D721Med (cell line): ENCODE measurements around the gene OLR1.

Experiments used
- DNase-seq: peaks from one replicate; pipeline ENCODE4 v3.0.0; 2011; ENCODE audit warnings: low spot score; ENCODE audit not compliant: insufficient read length
- FAIRE-seq: peaks from 2 replicates; lab custom pipeline; 2011; peaks lifted over from hg19 to GRCh38; lab: Jason Lieb, UNC
- TF ChIP-seq, protein P1 (sequence below): IDR thresholded peaks from 2 replicates; pipeline ENCODE4 v1.5.1; 2012; ENCODE audit warnings: mild to moderate bottlenecking, control low read depth; ENCODE audit not compliant: insufficient read depth; ENCODE audit errors: missing control alignments

The OLR1 gene

GRCh38 chr12:10213168-10214135, 41.5 kb upstream of the OLR1 start:
- TF ChIP-seq, protein P1, sequence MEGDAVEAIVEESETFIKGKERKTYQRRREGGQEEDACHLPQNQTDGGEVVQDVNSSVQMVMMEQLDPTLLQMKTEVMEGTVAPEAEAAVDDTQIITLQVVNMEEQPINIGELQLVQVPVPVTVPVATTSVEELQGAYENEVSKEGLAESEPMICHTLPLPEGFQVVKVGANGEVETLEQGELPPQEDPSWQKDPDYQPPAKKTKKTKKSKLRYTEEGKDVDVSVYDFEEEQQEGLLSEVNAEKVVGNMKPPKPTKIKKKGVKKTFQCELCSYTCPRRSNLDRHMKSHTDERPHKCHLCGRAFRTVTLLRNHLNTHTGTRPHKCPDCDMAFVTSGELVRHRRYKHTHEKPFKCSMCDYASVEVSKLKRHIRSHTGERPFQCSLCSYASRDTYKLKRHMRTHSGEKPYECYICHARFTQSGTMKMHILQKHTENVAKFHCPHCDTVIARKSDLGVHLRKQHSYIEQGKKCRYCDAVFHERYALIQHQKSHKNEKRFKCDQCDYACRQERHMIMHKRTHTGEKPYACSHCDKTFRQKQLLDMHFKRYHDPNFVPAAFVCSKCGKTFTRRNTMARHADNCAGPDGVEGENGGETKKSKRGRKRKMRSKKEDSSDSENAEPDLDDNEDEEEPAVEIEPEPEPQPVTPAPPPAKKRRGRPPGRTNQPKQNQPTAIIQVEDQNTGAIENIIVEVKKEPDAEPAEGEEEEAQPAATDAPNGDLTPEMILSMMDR: no peak
- DNase-seq (no peak), FAIRE-seq (no peak)

DNA sequence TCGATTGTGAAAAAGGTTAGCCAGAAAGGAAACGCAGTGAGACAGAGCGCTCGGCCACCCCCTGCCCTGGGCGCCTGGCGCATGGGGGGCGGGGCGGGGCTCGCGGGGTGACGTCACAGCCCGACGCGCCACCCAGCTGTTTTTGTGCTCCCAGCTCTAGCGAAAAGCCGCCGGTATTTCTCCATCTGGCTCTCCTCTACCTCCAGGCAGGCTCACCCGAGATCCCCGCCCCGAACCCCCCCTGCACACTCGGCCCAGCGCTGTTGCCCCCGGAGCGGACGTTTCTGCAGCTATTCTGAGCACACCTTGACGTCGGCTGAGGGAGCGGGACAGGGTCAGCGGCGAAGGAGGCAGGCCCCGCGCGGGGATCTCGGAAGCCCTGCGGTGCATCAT, 40.8 kb upstream of the OLR1 start, which contains the start of gene GABARAPL1:
Gene GABARAPL1 (plus strand): TSS at position 139 of the 393 bp plus-strand sequence. CDS start 253 bp downstream, at position 392.
- TF ChIP-seq, protein P1: no peak
- FAIRE-seq (no peak), DNase-seq (peak; percentile 55)

GRCh38 chr12:10211940-10212738, 40.2 kb upstream of the OLR1 start:
- TF ChIP-seq, protein P1: no peak
- DNase-seq (peak; percentile 76), FAIRE-seq (no peak)

DNA sequence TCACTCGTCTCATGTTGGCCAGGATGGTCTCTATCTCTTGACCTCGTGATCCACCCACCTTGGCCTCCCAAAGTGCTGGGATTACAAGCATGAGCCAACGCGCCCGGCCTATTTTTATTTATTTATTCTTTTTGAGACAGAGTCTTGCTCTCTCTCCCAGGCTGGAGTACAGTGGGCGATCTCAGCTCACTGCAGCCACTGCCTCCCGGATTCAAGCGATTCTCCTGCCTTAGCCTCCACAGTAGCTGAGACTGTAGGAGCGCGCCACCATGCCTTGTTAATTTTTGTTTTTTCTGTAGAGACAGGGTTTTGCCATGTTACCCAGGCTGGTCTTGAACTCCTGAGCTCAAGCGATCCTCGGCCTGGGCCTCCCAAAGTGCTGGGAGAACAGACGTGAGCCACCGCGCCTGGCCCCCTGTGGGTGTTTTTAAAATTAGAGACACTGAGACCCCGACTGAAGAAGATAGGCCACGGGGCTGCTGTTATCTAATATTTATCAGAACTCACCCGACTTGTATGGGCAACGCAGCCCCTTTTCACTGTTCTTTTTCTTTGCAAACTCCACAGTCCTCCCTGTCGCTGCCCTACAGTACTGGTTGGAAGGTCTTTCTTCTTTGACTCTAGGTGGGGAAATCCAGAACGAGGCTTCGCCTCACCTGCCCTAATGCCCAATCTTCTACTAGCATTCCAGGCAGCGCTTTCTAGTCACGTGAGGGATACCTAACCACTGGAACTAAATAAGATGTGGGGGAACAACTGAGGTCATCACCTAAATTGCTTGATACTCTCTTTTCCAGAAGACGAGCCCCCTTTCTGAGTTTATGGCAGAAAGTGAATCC, 39.4 kb upstream of the OLR1 start:
- FAIRE-seq: no peak
- TF ChIP-seq, protein P1: no peak
- no peak for DNase-seq

- no peak for FAIRE-seq
- TF ChIP-seq, protein P1: no peak
- no peak for DNase-seq
Measured at GRCh38 chr12:10210225-10210624, 38.3 kb upstream of the OLR1 start.

GRCh38 chr12:10207136-10207535, 35.2 kb upstream of the OLR1 start:
- TF ChIP-seq, protein P1: no peak
- DNase-seq: no peak
- FAIRE-seq: no peak
